ENCODE data around the gene ANTXR1.

The ANTXR1 gene

DNA sequence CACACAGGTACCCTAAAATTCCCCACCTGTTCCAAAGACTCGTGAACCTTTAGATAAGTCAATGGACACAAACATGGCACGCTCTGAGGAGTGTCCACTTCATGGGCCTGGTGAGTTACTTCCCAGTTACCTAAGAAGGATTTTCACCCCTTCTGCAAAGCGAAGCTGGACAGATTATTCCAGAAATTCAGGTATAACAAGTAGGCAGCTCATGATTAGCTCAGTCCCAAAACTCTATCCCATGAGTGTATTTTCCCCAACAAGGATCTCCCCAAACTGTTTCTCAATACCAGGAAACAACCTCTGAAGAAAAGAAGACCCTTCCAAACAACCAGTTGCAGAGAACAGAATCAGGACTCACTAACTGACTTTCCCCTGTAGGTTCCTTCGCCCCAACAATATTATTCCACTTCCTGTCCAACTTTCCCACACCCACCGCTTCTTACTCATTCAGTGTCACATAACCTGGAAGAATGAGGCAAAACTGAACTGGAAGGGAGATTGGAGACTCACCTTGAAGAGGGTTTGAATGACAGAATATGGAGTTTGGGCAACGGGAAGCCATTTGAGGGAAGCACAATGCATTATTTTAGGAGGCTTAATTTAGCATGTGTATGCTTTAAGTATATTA is 120.1 kb downstream of the ANTXR1 start:
- Histone ChIP-seq H2BK12ac (ENCODE audit: low read length in 2 of 2) (no peak overlapping the region), H3K23ac (ENCODE audit: low read length in 2 of 2) (no peak overlapping the region), H2BK15ac (ENCODE audit: low read depth, poor library complexity, severe bottlenecking) (no peak overlapping the region), H4K91ac (ENCODE audit: low read length) (no peak overlapping the region), H2BK5ac (ENCODE audit: low read depth, low read length, poor library complexity, severe bottlenecking) (no peak overlapping the region), H2AK5ac (ENCODE audit: low read length, severe bottlenecking) (no peak overlapping the region), H2AFZ (ENCODE audit: low read depth, low read length) (no peak overlapping the region), H3K4me3 (ENCODE audit: insufficient read depth in 1 of 2, low read depth in 1 of 2, low read length in 2 of 2) (no peak overlapping the region), H3K9me3 (ENCODE audit: control insufficient read depth, low read length) (no peaks in the 10 kb centered on the region), H3K9ac (ENCODE audit: low read length) (no peak overlapping the region), H3K18ac (ENCODE audit: low read depth in 1 of 2, low read length in 2 of 2) (no peak overlapping the region), H3K4ac (ENCODE audit: low read depth in 1 of 2, low read length in 2 of 2) (no peak overlapping the region), H3K4me2 (ENCODE audit: low read length, poor library complexity, severe bottlenecking) (no peak overlapping the region), H4K8ac (ENCODE audit: low read length) (no peak overlapping the region), H3K79me1 (replicated peaks; ENCODE audit: low read length, poor library complexity, severe bottlenecking) (no peaks in the 10 kb centered on the region), H3K4me1 (ENCODE audit: control insufficient read depth, insufficient read depth, low read depth, low read length) (no peaks in the 10 kb centered on the region), H3K27ac (ENCODE audit: low read length, poor library complexity, severe bottlenecking) (no peak overlapping the region), H3K14ac (ENCODE audit: low read length in 2 of 2) (no peak overlapping the region), H3K27me3 (ENCODE audit: control insufficient read depth in 1 of 2, insufficient read depth in 1 of 2, low read length in 2 of 2) (no peaks in the 10 kb centered on the region), H2BK120ac (ENCODE audit: low read depth, low read length) (no peak overlapping the region), H3K36me3 (ENCODE audit: control insufficient read depth in 1 of 2, insufficient read depth in 2 of 2, low read depth in 1 of 2, low read length in 2 of 2) (peaks cover 0 to 40% of the 10 kb centered on the region in 2 experiments)
- no peak for DNase-seq
- WGBS = over 99% methylated on average over 4 of the region's 6 CpGs

- no peak overlapping the region for H2BK120ac ChIP-seq (ENCODE audit: low read depth, low read length)
- H3K4me1 ChIP-seq (ENCODE audit: control insufficient read depth, insufficient read depth, low read depth, low read length) = no peaks in the 10 kb centered on the region
- H3K18ac ChIP-seq (ENCODE audit: low read depth in 1 of 2, low read length in 2 of 2) = peak overlapping the region in 1 of 2 experiments; percentile 33
- H3K4me2 ChIP-seq (ENCODE audit: low read length, poor library complexity, severe bottlenecking) = no peak overlapping the region
- no peak overlapping the region for H2BK5ac ChIP-seq (ENCODE audit: low read depth, low read length, poor library complexity, severe bottlenecking)
- H3K4me3 ChIP-seq (ENCODE audit: insufficient read depth in 1 of 2, low read depth in 1 of 2, low read length in 2 of 2) = no peak overlapping the region
- DNase-seq = no peak
- no peak overlapping the region for H3K4ac ChIP-seq (ENCODE audit: low read depth in 1 of 2, low read length in 2 of 2)
- no peak overlapping the region for H2BK15ac ChIP-seq (ENCODE audit: low read depth, poor library complexity, severe bottlenecking)
- H3K79me1 ChIP-seq (replicated peaks; ENCODE audit: low read length, poor library complexity, severe bottlenecking) = no peaks in the 10 kb centered on the region
- no peaks in the 10 kb centered on the region for H3K27me3 ChIP-seq (ENCODE audit: control insufficient read depth in 1 of 2, insufficient read depth in 1 of 2, low read length in 2 of 2)
- no peak overlapping the region for H2BK12ac ChIP-seq (ENCODE audit: low read length in 2 of 2)
- no peaks in the 10 kb centered on the region for H3K9me3 ChIP-seq (ENCODE audit: control insufficient read depth, low read length)
- WGBS = 100% methylated on average over 3 of the region's 3 CpGs
- no peak overlapping the region for H4K8ac ChIP-seq (ENCODE audit: low read length)
- peaks cover 0 to 34% of the 10 kb centered on the region in 2 experiments for H3K36me3 ChIP-seq (ENCODE audit: control insufficient read depth in 1 of 2, insufficient read depth in 2 of 2, low read depth in 1 of 2, low read length in 2 of 2)
- no peak overlapping the region for H3K27ac ChIP-seq (ENCODE audit: low read length, poor library complexity, severe bottlenecking)
- no peak overlapping the region for H2AK5ac ChIP-seq (ENCODE audit: low read length, severe bottlenecking)
- H2AFZ ChIP-seq (ENCODE audit: low read depth, low read length) = no peak overlapping the region
- no peak overlapping the region for H4K91ac ChIP-seq (ENCODE audit: low read length)
- no peak overlapping the region for H3K23ac ChIP-seq (ENCODE audit: low read length in 2 of 2)
- H3K14ac ChIP-seq (ENCODE audit: low read length in 2 of 2) = no peak overlapping the region
- no peak overlapping the region for H3K9ac ChIP-seq (ENCODE audit: low read length)
These were observed 120.9 kb downstream of the ANTXR1 start for GRCh38 chr2:69133898-69134297.

DNA sequence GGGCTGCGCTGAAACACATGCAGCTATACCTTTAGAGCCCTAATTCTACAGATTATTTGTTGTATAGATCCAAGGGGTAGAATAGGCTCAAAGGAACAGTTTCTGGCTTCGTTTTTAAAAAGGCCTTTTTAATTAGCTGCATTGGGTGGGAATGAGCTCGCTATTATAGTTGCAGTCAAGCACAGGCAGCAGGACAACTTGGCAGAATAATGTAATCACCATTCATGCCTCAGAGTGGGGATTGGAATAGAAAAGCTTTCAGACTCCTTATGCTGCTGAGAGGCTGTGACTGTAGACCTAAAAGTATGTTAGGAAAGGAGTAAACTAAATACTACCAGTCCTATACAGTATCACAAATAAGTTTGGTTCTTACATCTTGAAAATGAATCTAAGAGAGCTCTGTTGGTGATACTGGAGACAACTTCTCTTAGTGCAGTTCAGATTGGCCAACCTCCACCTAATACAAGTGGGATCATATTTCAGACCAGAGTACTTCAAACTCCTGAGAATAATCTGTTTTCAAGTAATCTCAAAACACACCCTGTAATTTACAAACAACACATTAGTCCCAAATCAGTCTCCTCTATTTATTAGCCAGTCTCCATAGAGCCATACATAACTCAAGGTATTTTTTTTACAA is 121.4 kb downstream of the ANTXR1 start:
- no peak overlapping the region for H4K91ac ChIP-seq (ENCODE audit: low read length)
- no peak overlapping the region for H3K18ac ChIP-seq (ENCODE audit: low read depth in 1 of 2, low read length in 2 of 2)
- H2AFZ ChIP-seq (ENCODE audit: low read depth, low read length) = no peak overlapping the region
- whole genome bisulfite sequencing = 84% methylated on average over 3 of the region's 3 CpGs
- no peak overlapping the region for H3K4ac ChIP-seq (ENCODE audit: low read depth in 1 of 2, low read length in 2 of 2)
- no peaks in the 10 kb centered on the region for H3K79me1 ChIP-seq (replicated peaks; ENCODE audit: low read length, poor library complexity, severe bottlenecking)
- no peaks in the 10 kb centered on the region for H3K27me3 ChIP-seq (ENCODE audit: control insufficient read depth in 1 of 2, insufficient read depth in 1 of 2, low read length in 2 of 2)
- H2BK120ac ChIP-seq (ENCODE audit: low read depth, low read length) = no peak overlapping the region
- no peak for DNase-seq
- H3K4me2 ChIP-seq (ENCODE audit: low read length, poor library complexity, severe bottlenecking) = no peak overlapping the region
- no peak overlapping the region for H4K8ac ChIP-seq (ENCODE audit: low read length)
- H3K14ac ChIP-seq (ENCODE audit: low read length in 2 of 2) = no peak overlapping the region
- no peak overlapping the region for H2BK15ac ChIP-seq (ENCODE audit: low read depth, poor library complexity, severe bottlenecking)
- no peak overlapping the region for H2BK12ac ChIP-seq (ENCODE audit: low read length in 2 of 2)
- H3K9ac ChIP-seq (ENCODE audit: low read length) = no peak overlapping the region
- no peak overlapping the region for H2AK5ac ChIP-seq (ENCODE audit: low read length, severe bottlenecking)
- H3K23ac ChIP-seq (ENCODE audit: low read length in 2 of 2) = no peak overlapping the region
- H3K27ac ChIP-seq (ENCODE audit: low read length, poor library complexity, severe bottlenecking) = no peak overlapping the region
- H3K4me1 ChIP-seq (ENCODE audit: control insufficient read depth, insufficient read depth, low read depth, low read length) = peaks cover 2% of the 10 kb centered on the region
- H3K4me3 ChIP-seq (ENCODE audit: insufficient read depth in 1 of 2, low read depth in 1 of 2, low read length in 2 of 2) = no peak overlapping the region
- H3K9me3 ChIP-seq (ENCODE audit: control insufficient read depth, low read length) = no peaks in the 10 kb centered on the region
- H3K36me3 ChIP-seq (ENCODE audit: control insufficient read depth in 1 of 2, insufficient read depth in 2 of 2, low read depth in 1 of 2, low read length in 2 of 2) = peaks cover 0 to 30% of the 10 kb centered on the region in 2 experiments
- H2BK5ac ChIP-seq (ENCODE audit: low read depth, low read length, poor library complexity, severe bottlenecking) = no peak overlapping the region

DNA sequence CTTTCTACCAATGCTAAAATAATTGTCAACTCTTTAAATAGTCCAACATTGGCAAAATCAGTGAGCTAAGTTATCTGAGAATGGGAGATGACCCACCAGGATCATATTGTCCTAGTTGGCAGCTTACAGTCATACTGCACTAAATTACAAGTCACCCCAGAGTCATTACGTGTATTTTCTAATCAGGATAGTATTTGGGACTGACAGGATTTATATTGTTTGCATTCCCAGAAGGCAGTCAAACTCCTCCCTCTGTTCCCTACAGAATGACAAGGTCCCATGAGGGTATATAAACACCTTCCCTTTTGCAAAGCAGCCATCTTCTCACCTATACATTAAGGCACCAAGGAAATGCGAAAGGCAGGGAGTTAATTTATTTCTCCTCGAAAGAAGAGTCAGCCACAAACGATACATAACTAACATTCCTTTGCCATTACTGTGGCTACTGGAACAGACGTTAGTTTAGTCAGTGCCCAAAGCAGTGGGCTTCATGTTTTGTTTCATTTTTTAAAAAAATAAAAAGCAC is 125.3 kb downstream of the ANTXR1 start:
- H2BK120ac ChIP-seq (ENCODE audit: low read depth, low read length) = no peak overlapping the region
- no peaks in the 10 kb centered on the region for H3K27me3 ChIP-seq (ENCODE audit: control insufficient read depth in 1 of 2, insufficient read depth in 1 of 2, low read length in 2 of 2)
- peak overlapping the region in 1 of 2 experiments; percentile 49 for H3K4me3 ChIP-seq (ENCODE audit: insufficient read depth in 1 of 2, low read depth in 1 of 2, low read length in 2 of 2)
- peak overlapping the region; percentile 64 for H3K9ac ChIP-seq (ENCODE audit: low read length)
- H3K23ac ChIP-seq (ENCODE audit: low read length in 2 of 2) = no peak overlapping the region
- peak overlapping the region; percentile 2 for H3K4me2 ChIP-seq (ENCODE audit: low read length, poor library complexity, severe bottlenecking)
- H3K14ac ChIP-seq (ENCODE audit: low read length in 2 of 2) = no peak overlapping the region
- H3K36me3 ChIP-seq (ENCODE audit: control insufficient read depth in 1 of 2, insufficient read depth in 2 of 2, low read depth in 1 of 2, low read length in 2 of 2) = no peaks in the 10 kb centered on the region
- H3K18ac ChIP-seq (ENCODE audit: low read depth in 1 of 2, low read length in 2 of 2) = no peak overlapping the region
- H3K27ac ChIP-seq (ENCODE audit: low read length, poor library complexity, severe bottlenecking) = peak overlapping the region; percentile 84
- H2AFZ ChIP-seq (ENCODE audit: low read depth, low read length) = no peak overlapping the region
- H2AK5ac ChIP-seq (ENCODE audit: low read length, severe bottlenecking) = no peak overlapping the region
- H3K4ac ChIP-seq (ENCODE audit: low read depth in 1 of 2, low read length in 2 of 2) = no peak overlapping the region
- H3K79me1 ChIP-seq (replicated peaks; ENCODE audit: low read length, poor library complexity, severe bottlenecking) = no peaks in the 10 kb centered on the region
- H3K4me1 ChIP-seq (ENCODE audit: control insufficient read depth, insufficient read depth, low read depth, low read length) = peaks cover 2% of the 10 kb centered on the region
- DNase-seq = peak; percentile 84
- H2BK12ac ChIP-seq (ENCODE audit: low read length in 2 of 2) = no peak overlapping the region
- no peak overlapping the region for H4K91ac ChIP-seq (ENCODE audit: low read length)
- H4K8ac ChIP-seq (ENCODE audit: low read length) = no peak overlapping the region
- no peak overlapping the region for H2BK15ac ChIP-seq (ENCODE audit: low read depth, poor library complexity, severe bottlenecking)
- 0% methylated on average over 3 of the region's 5 CpGs for WGBS
- H2BK5ac ChIP-seq (ENCODE audit: low read depth, low read length, poor library complexity, severe bottlenecking) = peak overlapping the region; percentile 4
- no peaks in the 10 kb centered on the region for H3K9me3 ChIP-seq (ENCODE audit: control insufficient read depth, low read length)
